Pancreas (tissue), 10 donors: ENCODE results near the gene JPH2. TPM values are rescaled to one million over a fixed set of nuclear protein-coding genes. Genes with fewer than 3 reads are reported as not detected.

Source experiments
- ATAC-seq, 4 donors: fragments of 200-7000 bp; cut with Tn5 transposase; one replicate each; pipeline versions ENCODE4 v1.8.0 to v1.9.1; 2020; ENCODE audit warnings: mild to moderate bottlenecking in 4 of 4, moderate library complexity in 4 of 4
- DNase-seq, 6 donors: peaks; one replicate each; pipeline ENCODE4 v3.0.0-alpha.2; 2020
- FAIRE-seq: peaks from 2 replicates; lab custom pipeline; 2012; peaks lifted over from hg19 to GRCh38; lab: Jason Lieb, UNC
- H3K27ac ChIP-seq, 4 donors: fragments of 200-600 bp; sonication (generic); 1 replicate in 3 of 4; 2 replicates in 1 of 4; pipeline versions ENCODE4 v1.5.0 to v1.8.0; 2020
- H3K27me3 ChIP-seq, 4 donors: fragments of 200-600 bp; one replicate each; pipeline ENCODE4 v1.8.0; 2021
- H3K36me3 ChIP-seq, 3 donors: fragments of 200-600 bp; sonication (generic) in 1 of 3; one replicate each; pipeline versions ENCODE4 v1.5.0 to v1.8.0; 2020 to 2021
- H3K4me1 ChIP-seq, 3 donors: fragments of 200-600 bp; one replicate each; pipeline ENCODE4 v1.8.0; 2021
- H3K4me3 ChIP-seq, 4 donors: fragments of 200-600 bp; sonication (generic) in 2 of 4; one replicate each; pipeline versions ENCODE4 v1.5.0 to v1.8.0; 2020 to 2021
- H3K9me3 ChIP-seq, 4 donors: fragments of 200-600 bp; one replicate each; pipeline ENCODE4 v1.8.0; 2021
- CTCF ChIP-seq, 4 donors: fragments of 200-600 bp; sonication (generic) in 3 of 4; IDR thresholded peaks; one replicate each; pipeline versions ENCODE4 v1.5.0 to v1.8.0; 2021; ENCODE audit warnings: antibody characterized with exemption in 4 of 4
- WGBS, 2 donors: extraction: QIAGEN DNeasy Blood & Tissue Kit; methylation state at CpG; one replicate each; pipeline ENCODE4 v1.1.7; 2013; 5-methylcytosine and 5-hydroxymethylcytosine counted together
- intact Hi-C, 3 donors: fragments of 100-400 bp; cut with DNase I; formaldehyde crosslinking; loops; one replicate each; pipeline versions ENCODE4 v1.11.1 to v1.14.2; 2022
- polyA plus RNA-seq, 2 donors: library from polyadenylated mRNA; stranded (reverse); fragments of 200-250 nt; gene quantifications; one replicate each; pipeline ENCODE4 v1.2.3, GENCODE V29; 2013
- total RNA-seq, 6 donors: library from RNA; stranded (reverse); fragmentation: NEBNext Ultra II Directional in 4 of 6; extraction: Animal tissue kit (Norgen Biotek cat#: 25700) in 4 of 6; gene quantifications; one replicate each; pipeline versions ENCODE4 v1.2.1 to v1.2.4, GENCODE V29; 2021 to 2023
- donor health status: healthy with polysubstance abuse.
- donor health status: DM: no; HTN: no; CAD: no; lungs with moderate emphysema.
- donor health status: DM: no; HTN: no; CAD: no.
- donor health status: control.
- donor health status: control.
- donor health status: Bipolar disorder and iron deficiency.
- donor health status: DM: yes; HTN: yes; CAD: no.
- donor health status: DM: no; HTN: no; CAD: no.
- donor health status: DM: no; HTN: no; CAD: no.
- donor health status: DM: yes; HTN: yes; CAD: no.

The JPH2 gene
- total and polyA plus RNA-seq, 8 donors = 0.09 to 1.1 (median 0.30) TPM

GRCh38 chr20:44073011-44073674 lies 113.8 kb downstream of the JPH2 start:
- intact Hi-C loops = loop anchor here in 2 of 3 donors (10.0 kb wide), 2 partner anchors 318 to 538 kb away; no protein-coding TSS in a partner anchor
- DNase-seq = no peak
- ATAC-seq = no peak
- no peak for TF ChIP-seq CTCF (IDR thresholded peaks at IDR 0.05)
- Histone ChIP-seq H3K36me3 (no peaks in the 10 kb centered on the region), H3K4me3 (no peak overlapping the region), H3K9me3 (no peaks in the 10 kb centered on the region), H3K27ac (no peak overlapping the region), H3K4me1 (no peaks in the 10 kb centered on the region), H3K27me3 (no peaks in the 10 kb centered on the region)
- no peak for FAIRE-seq
- 43 to 48% methylated on average over 16 of the region's 16 CpGs for WGBS, 2 donors

- TF ChIP-seq CTCF (IDR thresholded peaks at IDR 0.05) = no peak
- Histone ChIP-seq H3K27me3 (no peaks in the 10 kb centered on the region), H3K36me3 (no peaks in the 10 kb centered on the region), H3K4me3 (no peak overlapping the region), H3K9me3 (no peaks in the 10 kb centered on the region), H3K27ac (no peak overlapping the region), H3K4me1 (no peaks in the 10 kb centered on the region)
- WGBS, 2 donors = 35 to 41% methylated on average over 6 of the region's 6 CpGs
- ATAC-seq (no peak), FAIRE-seq (no peak), DNase-seq (no peak)
- intact Hi-C loops = loop anchor here in 2 of 3 donors (10.0 kb wide), 2 partner anchors 318 to 538 kb away; no protein-coding TSS in a partner anchor
Measured at GRCh38 chr20:44072384-44072783, 114.6 kb downstream of the JPH2 start.

GRCh38 chr20:44071526-44072111 lies 115.4 kb downstream of the JPH2 start:
- no peaks in the 10 kb centered on the region for H3K36me3 ChIP-seq
- H3K4me3 ChIP-seq = no peak overlapping the region
- H3K27ac ChIP-seq = no peak overlapping the region
- no peaks in the 10 kb centered on the region for H3K4me1 ChIP-seq
- H3K27me3 ChIP-seq = no peaks in the 10 kb centered on the region
- no peaks in the 10 kb centered on the region for H3K9me3 ChIP-seq
- intact Hi-C loops = loop anchor here in 2 of 3 donors (10.0 kb wide), 2 partner anchors 317 to 537 kb away; no protein-coding TSS in a partner anchor
- DNase-seq (no peak), ATAC-seq (no peak), FAIRE-seq (no peak)
- no peak for TF ChIP-seq CTCF (IDR thresholded peaks at IDR 0.05)
- WGBS, 2 donors = 63 to 68% methylated on average over 11 of the region's 11 CpGs

- Histone ChIP-seq H3K36me3 (no peaks in the 10 kb centered on the region), H3K4me3 (no peak overlapping the region), H3K9me3 (no peaks in the 10 kb centered on the region), H3K27ac (no peak overlapping the region), H3K27me3 (no peaks in the 10 kb centered on the region), H3K4me1 (no peaks in the 10 kb centered on the region)
- no peak for DNase-seq
- WGBS, 2 donors = 59 to 73% methylated on average over 10 of the region's 10 CpGs
- no peak for ATAC-seq
- intact Hi-C loops = loop anchor here in 2 of 3 donors (10.0 kb wide), 2 partner anchors 316 to 536 kb away; no protein-coding TSS in a partner anchor
- FAIRE-seq = no peak
- no peak for TF ChIP-seq CTCF (IDR thresholded peaks at IDR 0.05)
Measured at GRCh38 chr20:44071057-44071456, 115.9 kb downstream of the JPH2 start.
